Vagina (tissue), 2 donors: Measurements from ENCODE around the gene ANKLE2.

Experiments used
- CTCF ChIP-seq, 3 experiments: fragments of 450-650 bp in 2 of 3; fragments of 200-600 bp in 1 of 3; sonication (generic) in 1 of 3; IDR thresholded peaks; one replicate each; pipeline ENCODE4 v1.5.1; 2017 to 2019; ENCODE audit warnings: antibody characterized with exemption in 3 of 3, mild to moderate bottlenecking in 2 of 3, moderate library complexity in 2 of 3
- POLR2A ChIP-seq, 2 donors: fragments of 450-650 bp; IDR thresholded peaks; one replicate each; pipeline ENCODE4 v1.6.1; 2017; ENCODE audit warnings: antibody characterized with exemption in 2 of 2, mild to moderate bottlenecking in 2 of 2, moderate library complexity in 2 of 2
- POLR2AphosphoS5 ChIP-seq, 2 donors: sonication (generic); formaldehyde crosslinking; IDR thresholded peaks; one replicate each; pipeline ENCODE4 v1.9.0; 2017; ENCODE audit warnings: antibody characterized with exemption in 2 of 2, mild to moderate bottlenecking in 2 of 2, low read depth in 1 of 2; ENCODE audit not compliant: insufficient read depth in 1 of 2

GRCh38 chr12:132728502-132728901 is 33.1 kb downstream of the ANKLE2 start:
- TF ChIP-seq CTCF (IDR thresholded peaks at IDR 0.05) (no peak), POLR2A (IDR thresholded peaks at IDR 0.05) (no peak), POLR2AphosphoS5 (IDR thresholded peaks at IDR 0.05; ENCODE audit: insufficient read depth in 1 of 2, low read depth in 1 of 2) (no peak)
